GM18861 (cell line): ENCODE results near the gene SOCS1.
A peak's percentile ranks its signal among the peaks of the same experiment; 100 is the strongest.

Experiments used
- ATAC-seq: cut with Tn5 transposase; IDR thresholded peaks from one replicate; pipeline ENCODE4 v1.9.1; 2021; ENCODE audit not compliant: unreplicated experiment

Gene SOCS1

DNA sequence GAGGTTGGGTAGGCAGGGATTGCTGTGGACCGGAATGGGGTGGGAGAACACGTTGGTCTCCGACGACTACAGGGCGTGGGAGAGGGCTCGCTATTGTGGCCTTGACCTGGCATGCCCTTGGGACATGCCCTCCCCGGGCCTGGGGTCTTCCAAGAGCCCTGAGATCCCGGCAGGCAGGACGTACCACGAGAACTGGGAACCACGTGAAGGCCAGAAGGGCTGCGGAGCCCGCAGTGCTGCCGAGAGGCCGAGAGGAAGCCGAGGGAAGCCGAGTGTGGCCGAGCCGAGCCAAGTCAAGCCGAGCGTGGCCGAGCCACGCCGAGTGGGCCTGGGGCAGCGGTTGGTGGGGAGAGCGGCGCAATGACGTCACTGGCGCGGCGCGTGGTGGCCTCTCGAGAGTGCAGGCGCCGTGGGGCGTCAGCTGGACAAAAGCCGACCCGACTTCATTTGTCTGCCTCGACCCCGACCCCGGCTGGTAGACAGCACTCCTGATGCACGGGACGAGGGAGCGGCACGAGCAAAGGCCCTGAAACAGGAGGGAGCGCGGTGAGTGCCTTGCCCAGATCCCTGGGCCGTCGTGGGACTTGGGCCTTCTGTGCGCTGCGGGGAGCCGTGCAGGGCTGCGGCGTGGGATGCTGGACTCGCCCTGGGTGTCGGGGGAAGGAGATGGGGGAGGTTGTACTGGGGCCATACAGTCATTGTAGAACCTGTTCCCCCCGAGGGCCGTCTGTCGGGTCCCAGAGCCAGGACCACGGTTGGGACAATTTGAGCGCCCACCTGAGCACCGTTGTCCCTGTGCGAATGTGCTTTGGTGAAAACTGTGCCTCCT, 6.6 kb downstream of the SOCS1 start:
- no peak for ATAC-seq

DNA sequence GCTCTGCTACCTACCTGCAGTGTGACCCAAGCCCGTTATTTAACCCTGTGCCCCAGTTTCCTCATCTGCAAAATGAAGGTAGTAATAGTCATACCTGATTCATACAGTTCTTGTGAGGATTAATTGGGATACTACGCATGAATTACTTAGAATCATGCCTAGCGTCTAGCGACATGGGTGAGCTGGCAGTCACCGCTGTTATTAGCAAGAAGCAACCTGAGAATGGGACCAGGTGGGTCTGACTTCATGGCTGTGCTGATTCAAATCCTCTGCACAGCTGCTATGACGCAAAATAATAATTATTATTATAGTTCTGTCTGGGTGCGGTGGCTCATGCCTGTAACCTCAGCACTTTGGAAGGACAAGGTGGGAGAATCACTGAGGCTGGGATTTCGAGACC, 7.9 kb downstream of the SOCS1 start:
- ATAC-seq: no peak

- ATAC-seq: no peak
Measured at GRCh38 chr16:11245988-11246387, 10.0 kb downstream of the SOCS1 start.

DNA sequence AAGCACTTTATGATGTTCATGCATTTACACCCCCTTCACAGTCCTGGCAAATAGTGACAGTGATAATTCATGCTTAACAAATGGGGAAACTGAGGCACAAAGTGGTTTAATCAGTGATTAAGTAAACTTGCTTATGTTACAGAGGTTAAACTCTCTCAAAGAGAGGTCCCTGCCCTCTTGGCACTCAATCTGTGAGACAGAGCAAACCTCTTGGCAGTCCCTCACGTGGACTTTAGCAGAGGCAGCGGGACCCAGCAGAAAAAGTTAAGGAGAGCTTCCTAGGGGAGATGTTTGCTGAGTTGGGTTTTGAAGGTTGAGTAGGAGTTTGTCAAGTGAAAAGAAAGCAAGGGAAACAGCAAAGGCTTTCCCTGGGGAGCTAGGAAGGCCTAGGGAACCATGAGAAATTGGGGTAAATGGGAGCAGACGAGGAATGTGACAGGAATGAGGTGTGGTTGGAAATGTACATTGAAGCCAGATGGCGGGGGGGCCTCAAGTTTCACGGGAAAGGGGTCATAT, 10.7 kb downstream of the SOCS1 start:
- no peak for ATAC-seq

GRCh38 chr16:11242658-11243057, 13.3 kb downstream of the SOCS1 start:
- ATAC-seq: no peak

- ATAC-seq: no peak
Measured at GRCh38 chr16:11241480-11242204, 14.4 kb downstream of the SOCS1 start.

DNA sequence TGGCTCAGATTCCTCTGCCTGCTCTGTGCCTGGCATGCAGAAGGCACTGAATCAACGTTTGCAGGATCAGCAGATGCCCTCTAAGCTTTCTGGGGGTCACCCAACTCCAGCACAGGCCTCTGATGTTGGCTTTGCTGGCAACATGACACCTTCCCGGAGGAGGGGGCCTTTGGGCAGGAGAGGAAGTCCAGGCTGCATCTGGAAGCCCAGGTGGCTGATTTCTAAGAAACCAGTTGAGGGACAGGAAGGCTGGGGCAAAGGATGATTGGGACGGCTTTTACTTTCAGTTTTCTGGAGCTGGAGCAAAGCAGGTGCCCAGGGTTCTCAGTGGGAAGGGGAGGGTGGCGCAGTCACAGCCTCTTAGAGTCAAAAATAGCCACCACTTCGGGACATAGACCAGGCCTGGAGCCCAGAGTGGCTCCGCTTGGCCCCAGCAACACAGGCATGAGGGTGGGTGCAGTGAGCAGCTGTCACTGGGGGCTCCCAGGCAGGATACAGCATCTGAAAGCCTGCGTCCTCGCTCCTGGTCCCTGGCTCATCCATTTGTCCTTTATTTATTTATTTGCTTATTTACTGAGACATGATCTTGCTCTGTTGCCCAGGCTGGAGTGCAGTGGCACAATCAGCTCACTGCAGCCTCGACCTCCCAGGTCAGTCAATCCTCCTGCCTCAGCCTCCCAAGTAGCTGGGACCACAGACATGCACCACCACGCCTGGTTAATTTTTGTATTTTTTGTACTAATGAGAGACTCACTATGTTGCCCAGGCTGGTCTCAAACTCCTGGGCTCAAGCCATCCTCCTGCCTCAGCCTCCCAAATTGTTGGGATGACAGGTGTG, 15.1 kb downstream of the SOCS1 start:
- ATAC-seq: no peak

DNA sequence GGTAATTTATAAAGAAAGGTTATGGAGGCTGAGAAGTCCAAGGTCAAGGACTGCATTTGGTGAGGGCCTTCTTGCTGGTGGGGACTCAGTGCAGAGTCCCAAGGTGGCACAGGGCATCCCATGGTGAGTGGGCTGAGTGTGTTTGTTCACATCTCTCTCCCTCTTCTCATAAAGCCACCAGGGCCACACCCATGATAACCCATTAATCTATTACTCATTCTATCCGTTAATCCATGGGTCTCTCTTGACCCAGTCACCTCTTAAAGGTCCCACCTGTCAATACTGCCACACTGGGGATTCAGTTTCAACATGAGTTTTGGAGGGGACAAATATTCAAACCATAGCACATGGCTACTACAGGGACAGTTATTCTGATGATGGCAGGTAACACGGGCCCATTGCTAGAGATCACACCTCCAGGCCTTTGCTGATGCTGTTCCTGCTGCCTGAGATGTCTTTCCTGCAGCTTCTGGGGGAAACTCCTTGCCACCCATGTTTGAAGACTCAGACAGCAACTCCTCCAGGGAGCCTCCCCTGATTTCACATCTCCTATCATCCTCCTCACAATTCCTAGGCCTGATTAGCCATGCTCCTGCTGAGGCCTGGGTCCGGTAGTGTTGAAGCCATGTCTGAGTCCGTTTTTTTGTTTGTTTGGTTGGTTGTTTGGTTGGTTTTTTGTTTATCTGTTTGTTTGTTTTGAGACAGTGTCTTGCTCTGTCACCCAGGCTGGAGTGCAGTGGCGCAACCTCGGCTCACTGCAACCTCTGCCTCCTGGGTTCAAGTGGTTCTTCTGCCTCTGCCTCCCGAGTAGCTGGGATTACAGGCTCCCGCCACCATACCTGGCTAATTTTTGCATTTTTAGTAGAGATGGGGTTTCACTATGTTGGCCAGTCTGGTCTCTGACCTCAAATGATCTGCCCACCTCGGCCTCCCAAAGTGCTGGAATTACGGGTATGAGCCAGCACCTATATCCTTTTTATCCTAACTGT, 16.1 kb downstream of the SOCS1 start:
- no peak for ATAC-seq

DNA sequence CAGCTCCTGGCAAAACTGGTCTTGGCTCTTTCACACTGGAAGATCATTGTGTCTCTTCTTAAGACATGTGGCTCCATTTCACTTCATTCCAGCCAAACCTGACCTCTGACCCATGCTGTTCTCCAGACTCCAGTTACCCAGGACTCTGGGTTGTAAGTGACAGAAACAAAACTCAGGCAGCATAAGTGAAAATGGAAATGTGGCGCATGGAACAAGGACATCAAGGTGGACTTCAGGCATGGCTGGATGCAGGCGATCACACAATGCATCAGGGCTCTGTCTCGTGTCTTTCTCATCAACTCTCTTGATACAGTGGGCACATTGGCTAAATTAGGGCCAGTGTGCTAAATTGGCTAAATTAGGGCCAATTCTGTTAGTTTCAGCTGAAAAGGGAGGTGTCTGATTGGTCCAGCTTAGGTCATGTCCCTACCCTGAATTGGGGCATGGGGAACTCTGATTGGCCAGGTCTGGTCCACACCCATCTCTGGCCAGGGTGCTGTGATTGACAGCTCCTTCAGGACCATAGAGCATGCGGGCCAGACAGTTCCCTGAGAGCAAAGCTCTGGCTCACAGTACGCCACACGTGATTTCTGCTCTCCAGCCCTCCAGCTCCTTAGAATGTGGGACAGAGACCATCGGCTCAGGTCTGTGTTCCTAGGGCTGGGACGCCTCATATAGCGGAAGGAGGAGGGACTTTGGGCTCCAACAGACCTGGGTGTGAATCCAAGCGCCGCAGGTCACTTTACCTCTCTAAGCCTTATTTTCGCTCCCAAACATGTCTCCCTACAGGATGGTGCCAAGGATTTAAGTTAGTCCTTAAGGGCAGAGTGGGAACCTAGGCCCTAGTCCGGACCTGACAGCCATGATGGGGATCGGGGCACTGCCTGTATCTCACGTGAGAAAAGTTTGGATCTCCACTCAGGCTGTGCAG, 17.5 kb downstream of the SOCS1 start:
- ATAC-seq: no peak

GRCh38 chr16:11236461-11237254, 19.3 kb downstream of the SOCS1 start:
- no peak for ATAC-seq

DNA sequence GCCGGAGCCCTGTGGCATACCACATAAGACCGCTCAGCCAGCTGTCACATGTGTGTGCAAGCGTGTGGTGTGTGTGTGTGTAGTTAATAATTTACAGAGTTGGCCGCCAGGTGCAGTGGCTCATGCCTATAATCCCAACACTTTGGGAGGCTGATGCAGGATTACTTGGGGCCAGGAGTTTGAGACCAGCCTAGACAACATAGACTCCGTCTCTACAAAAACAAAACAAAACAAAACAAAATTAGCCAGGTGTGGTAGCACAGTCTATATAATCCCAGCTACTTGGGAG, 20.4 kb downstream of the SOCS1 start:
- no peak for ATAC-seq

- ATAC-seq: no peak
Measured at GRCh38 chr16:11234884-11235702, 20.9 kb downstream of the SOCS1 start.

DNA sequence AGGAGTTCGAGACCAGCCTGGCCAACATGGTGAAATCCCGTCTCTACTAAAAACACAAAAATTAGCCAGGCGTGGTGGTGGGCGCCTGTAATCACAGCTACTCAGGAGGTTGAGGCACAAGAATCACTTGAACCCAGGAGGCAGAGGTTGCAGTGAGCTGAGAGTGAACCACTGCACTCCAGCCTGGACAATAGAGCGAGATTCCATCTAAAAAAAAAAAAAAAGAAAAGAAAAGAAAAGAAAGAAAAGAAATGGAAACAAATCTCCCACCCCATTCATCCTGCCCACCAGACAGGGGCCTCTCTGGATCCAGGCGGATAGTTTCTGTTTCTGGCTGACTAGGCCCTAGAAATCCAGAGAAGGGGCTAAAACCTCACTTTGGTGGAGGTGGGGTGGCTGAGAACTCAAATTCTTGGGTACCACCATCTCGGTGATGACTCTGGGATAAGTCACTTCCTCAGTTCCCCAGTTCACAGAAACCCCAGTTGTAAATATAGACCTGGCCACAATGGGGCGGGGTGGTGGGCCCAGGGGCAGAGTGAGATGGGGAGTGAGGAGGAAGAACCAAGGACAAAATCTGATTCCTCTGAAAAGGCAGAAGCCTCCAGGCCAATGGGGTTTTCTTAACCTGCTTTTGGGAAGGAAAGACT, 22.2 kb downstream of the SOCS1 start:
- ATAC-seq: no peak

DNA sequence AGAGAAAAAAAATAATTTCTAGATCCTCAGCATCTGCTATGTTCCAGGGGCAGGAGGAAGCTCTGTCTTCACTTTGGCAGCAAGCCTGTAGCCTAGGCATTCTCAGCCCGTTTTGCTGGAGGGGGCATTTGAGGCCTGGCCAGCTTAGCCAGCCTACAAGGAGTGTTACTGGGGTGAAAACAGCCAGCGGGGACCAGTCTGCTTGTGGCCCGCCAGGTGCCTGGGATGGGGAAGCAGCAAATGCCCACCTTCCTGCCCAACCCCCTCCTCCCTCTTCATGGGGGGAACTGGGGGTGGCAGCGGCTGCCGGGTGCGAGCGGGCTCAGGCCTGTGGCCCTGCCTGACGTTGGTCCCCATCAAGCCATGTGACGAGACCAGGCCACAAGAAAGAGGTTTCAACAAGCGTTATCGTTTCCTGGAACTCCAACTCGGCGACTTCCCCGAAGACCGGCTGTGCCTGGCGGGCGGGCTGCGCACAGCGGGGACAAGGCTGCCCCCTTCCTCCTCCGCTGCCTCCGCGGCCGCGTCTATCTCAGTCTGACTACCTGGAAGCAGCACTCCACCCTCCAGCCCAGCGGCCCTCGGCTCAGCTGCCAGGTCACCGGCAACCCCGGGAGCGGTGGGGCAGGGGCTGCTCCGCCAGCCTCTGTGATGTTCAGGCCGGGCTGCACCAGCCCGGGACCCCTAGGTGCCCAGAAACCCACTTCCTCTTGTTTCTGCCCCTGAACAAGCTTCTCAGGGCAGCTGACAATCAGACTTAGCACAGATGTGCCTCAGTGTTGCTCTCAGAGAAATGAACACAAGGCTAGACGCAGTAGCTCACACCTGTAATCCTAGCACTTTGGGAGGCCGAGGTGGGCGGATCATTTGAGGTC, 22.9 kb downstream of the SOCS1 start:
- peak; percentile 41 for ATAC-seq

GRCh38 chr16:11232302-11232851, 23.6 kb downstream of the SOCS1 start:
- ATAC-seq: no peak
